ENCODE results near the gene BAMBI. TPM values are rescaled to one million over a fixed set of nuclear protein-coding genes. Genes with fewer than 3 reads are reported as not detected.

BAMBI gene
- total RNA-seq, 1 donor, result 14.8 TPM

- no peak overlapping the region for H3K27ac ChIP-seq (ENCODE audit: low read depth, low read length)
- H3K4me3 ChIP-seq (ENCODE audit: insufficient read depth, low read length), result peak overlapping the region; percentile 72
- peak overlapping the region; percentile 88 for H2AFZ ChIP-seq (ENCODE audit: low read length)
- H4K20me1 ChIP-seq (ENCODE audit: insufficient read depth, low read length), result no peaks in the 10 kb centered on the region
- H3K79me2 ChIP-seq (ENCODE audit: insufficient read depth, low read length), result no peaks in the 10 kb centered on the region
- H3K4me2 ChIP-seq (ENCODE audit: insufficient read depth, low read length), result peak overlapping the region; percentile 91
- no peaks in the 10 kb centered on the region for H3K9me3 ChIP-seq (ENCODE audit: low read depth, low read length)
- no peak for TF ChIP-seq CTCF (IDR thresholded peaks at IDR 0.05; ENCODE audit: extremely low read depth, low read depth, low read length)
- H3K4me1 ChIP-seq (ENCODE audit: insufficient read depth, low read length), result peaks cover 15% of the 10 kb centered on the region
- DNase-seq (ENCODE audit: insufficient read length, low spot score, missing footprints), result peak; percentile 76
- peaks cover 54% of the 10 kb centered on the region for H3K27me3 ChIP-seq (ENCODE audit: insufficient read depth, low read length)
- H3K36me3 ChIP-seq (ENCODE audit: insufficient read depth, low read length), result no peaks in the 10 kb centered on the region
Measured at GRCh38 chr10:28668363-28669226, 8.7 kb upstream of the BAMBI start.

- Histone ChIP-seq H2AFZ (ENCODE audit: low read length) (peak overlapping the region; percentile 88), H3K4me1 (ENCODE audit: insufficient read depth, low read length) (peaks cover 10% of the 10 kb centered on the region), H4K20me1 (ENCODE audit: insufficient read depth, low read length) (no peaks in the 10 kb centered on the region), H3K4me2 (ENCODE audit: insufficient read depth, low read length) (peak overlapping the region; percentile 91), H3K36me3 (ENCODE audit: insufficient read depth, low read length) (no peaks in the 10 kb centered on the region), H3K27me3 (ENCODE audit: insufficient read depth, low read length) (peaks cover 61% of the 10 kb centered on the region), H3K9me3 (ENCODE audit: low read depth, low read length) (no peaks in the 10 kb centered on the region), H3K4me3 (ENCODE audit: insufficient read depth, low read length) (peak overlapping the region; percentile 72), H3K27ac (ENCODE audit: low read depth, low read length) (no peak overlapping the region), H3K79me2 (ENCODE audit: insufficient read depth, low read length) (no peaks in the 10 kb centered on the region)
- TF ChIP-seq CTCF (IDR thresholded peaks at IDR 0.05; ENCODE audit: extremely low read depth, low read depth, low read length), result no peak
- no peak for DNase-seq (ENCODE audit: insufficient read length, low spot score, missing footprints)
Measured at GRCh38 chr10:28669227-28670173, 7.8 kb upstream of the BAMBI start.

- Histone ChIP-seq H3K27me3 (ENCODE audit: insufficient read depth, low read length) (peaks cover 56% of the 10 kb centered on the region), H3K27ac (ENCODE audit: low read depth, low read length) (no peak overlapping the region), H3K4me1 (ENCODE audit: insufficient read depth, low read length) (peaks cover 12% of the 10 kb centered on the region), H4K20me1 (ENCODE audit: insufficient read depth, low read length) (peaks cover 8% of the 10 kb centered on the region), H3K9me3 (ENCODE audit: low read depth, low read length) (no peaks in the 10 kb centered on the region), H2AFZ (ENCODE audit: low read length) (no peak overlapping the region), H3K79me2 (ENCODE audit: insufficient read depth, low read length) (peaks cover 24% of the 10 kb centered on the region), H3K4me3 (ENCODE audit: insufficient read depth, low read length) (no peak overlapping the region), H3K4me2 (ENCODE audit: insufficient read depth, low read length) (no peak overlapping the region), H3K36me3 (ENCODE audit: insufficient read depth, low read length) (no peaks in the 10 kb centered on the region)
- TF ChIP-seq CTCF (IDR thresholded peaks at IDR 0.05; ENCODE audit: extremely low read depth, low read depth, low read length), result no peak
- no peak for DNase-seq (ENCODE audit: insufficient read length, low spot score, missing footprints)
Measured at GRCh38 chr10:28674782-28675181, 2.5 kb upstream of the BAMBI start.
